22Rv1 (cell line): Measurements from ENCODE around the gene NFATC2.

Source experiments
- ZFX ChIP-seq: fragments of 450-650 bp; IDR thresholded peaks from 2 replicates; pipeline ENCODE4 v1.6.1; 2017; ENCODE audit warnings: antibody characterized with exemption, borderline replicate concordance
- TF ChIP-seq, protein P1 (sequence below): fragments of 450-650 bp; IDR thresholded peaks from 2 replicates; pipeline ENCODE4 v1.5.1; 2017; ENCODE audit warnings: mild to moderate bottlenecking

DNA sequence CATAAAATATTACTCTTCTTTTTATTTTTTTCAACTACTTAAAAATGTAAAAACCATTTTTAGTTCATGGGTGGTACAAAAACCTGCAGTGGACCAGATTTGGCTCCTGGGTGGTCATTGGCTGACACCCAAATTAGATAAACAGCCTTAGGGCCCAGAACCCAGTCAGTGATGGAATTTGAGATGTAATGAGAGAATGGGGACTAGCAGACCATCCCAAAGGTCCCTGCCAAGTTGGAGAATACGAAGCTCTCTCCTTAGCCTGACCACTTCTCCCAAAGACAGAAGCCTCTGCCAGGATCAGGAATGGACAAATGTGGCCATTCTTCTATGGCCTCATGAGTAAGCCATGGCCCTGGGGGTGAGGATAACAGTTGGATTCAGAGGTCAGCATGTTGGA is 194.7 kb downstream of the NFATC2 start:
- TF ChIP-seq, protein P1, sequence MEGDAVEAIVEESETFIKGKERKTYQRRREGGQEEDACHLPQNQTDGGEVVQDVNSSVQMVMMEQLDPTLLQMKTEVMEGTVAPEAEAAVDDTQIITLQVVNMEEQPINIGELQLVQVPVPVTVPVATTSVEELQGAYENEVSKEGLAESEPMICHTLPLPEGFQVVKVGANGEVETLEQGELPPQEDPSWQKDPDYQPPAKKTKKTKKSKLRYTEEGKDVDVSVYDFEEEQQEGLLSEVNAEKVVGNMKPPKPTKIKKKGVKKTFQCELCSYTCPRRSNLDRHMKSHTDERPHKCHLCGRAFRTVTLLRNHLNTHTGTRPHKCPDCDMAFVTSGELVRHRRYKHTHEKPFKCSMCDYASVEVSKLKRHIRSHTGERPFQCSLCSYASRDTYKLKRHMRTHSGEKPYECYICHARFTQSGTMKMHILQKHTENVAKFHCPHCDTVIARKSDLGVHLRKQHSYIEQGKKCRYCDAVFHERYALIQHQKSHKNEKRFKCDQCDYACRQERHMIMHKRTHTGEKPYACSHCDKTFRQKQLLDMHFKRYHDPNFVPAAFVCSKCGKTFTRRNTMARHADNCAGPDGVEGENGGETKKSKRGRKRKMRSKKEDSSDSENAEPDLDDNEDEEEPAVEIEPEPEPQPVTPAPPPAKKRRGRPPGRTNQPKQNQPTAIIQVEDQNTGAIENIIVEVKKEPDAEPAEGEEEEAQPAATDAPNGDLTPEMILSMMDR, result no peak
- TF ChIP-seq ZFX, result no peak
